Activated CD4-positive, CD25-positive, alpha-beta regulatory T cell treated with anti-CD3 and anti-CD28 coated beads, Interleukin-2, amount 50 U/mL, for 24 hours (primary cell): Measurements from ENCODE around the gene ADGRV1.

Source experiments
- ATAC-seq, 2 donors: fragments of 150-1000 bp; cut with Tn5 transposase; one replicate each; pipeline ENCODE4 v1.10.0; 2021; ENCODE audit warnings: mild to moderate bottlenecking in 1 of 2, moderate library complexity in 1 of 2

ADGRV1 gene

DNA sequence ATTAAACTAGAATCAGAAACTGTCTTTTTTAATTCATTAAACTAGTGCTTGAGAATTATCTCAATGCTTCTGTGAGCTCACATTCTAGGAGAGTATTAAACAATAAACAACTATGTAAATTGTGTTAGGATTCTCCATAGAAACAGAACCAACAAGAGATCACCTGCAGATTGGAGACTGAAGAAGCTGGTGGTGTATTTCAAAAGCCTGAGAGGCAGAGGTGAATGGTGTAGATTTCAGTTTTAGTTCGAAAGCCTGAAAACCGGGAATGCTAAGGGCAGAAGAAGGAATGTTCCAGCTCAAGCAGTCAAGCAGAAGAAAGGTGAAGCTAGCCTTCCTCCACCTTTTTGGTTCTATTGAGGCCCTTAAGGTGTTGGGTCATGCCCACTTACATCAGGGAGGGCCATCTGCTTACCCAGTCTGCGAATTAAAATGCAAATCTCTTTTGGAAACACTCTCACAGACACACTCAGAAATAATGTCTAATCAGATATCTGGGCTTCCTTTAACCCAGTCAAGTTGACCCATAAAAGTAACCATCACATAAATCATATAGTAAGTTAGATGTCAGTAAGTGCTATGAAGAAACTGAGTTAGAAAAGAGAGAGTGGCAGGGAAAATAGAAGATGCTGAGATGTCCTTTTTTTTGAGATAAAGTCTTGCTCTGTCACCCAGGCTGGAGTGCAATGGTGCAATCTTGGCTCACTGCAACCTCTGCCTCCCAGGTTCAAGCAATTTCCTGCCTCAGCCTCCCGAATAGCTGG, 533.1 kb downstream of the ADGRV1 start:
- ATAC-seq: no peak

DNA sequence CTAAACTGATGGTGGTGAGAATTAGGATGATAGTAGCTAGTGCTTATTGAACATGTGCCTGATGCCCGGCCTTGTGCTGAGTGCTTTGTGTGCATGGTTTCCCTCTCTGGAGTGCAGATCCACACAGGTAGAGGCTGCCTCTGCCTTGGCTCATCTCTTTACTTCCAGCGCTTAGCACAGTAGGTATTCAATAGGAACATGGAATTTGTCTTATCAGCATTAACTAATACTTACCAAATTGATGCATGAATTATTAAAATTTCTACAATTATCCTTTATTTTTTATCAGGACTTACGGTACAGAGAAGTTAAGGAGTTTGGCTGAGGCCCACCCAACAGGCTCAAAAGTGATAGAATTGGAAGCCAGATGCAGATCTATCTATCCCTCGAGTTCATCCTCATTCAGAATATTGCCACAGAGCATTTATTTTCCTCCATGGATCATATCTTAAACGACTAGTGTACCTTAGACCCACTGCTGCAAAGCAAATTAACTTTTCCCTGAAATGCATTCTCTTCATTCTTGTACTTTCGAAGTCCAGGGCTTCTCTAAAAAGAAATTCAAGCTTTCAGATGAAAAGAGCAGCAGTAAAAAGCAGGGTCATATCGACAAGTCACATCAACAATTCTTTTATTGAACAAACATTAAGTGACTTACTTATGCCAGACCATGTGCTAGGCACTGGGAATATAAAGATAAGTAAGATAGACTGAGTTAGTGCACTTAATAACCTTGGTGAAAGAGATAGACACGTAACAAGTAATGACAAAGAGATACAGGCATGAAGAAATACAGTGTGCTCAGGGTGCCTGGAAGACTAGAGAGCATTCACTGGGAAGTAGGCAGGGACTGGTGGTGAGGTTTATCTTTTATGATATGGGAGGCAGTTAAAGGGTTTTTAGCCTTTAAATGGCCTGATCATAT, 534.5 kb downstream of the ADGRV1 start:
- no peak for ATAC-seq

DNA sequence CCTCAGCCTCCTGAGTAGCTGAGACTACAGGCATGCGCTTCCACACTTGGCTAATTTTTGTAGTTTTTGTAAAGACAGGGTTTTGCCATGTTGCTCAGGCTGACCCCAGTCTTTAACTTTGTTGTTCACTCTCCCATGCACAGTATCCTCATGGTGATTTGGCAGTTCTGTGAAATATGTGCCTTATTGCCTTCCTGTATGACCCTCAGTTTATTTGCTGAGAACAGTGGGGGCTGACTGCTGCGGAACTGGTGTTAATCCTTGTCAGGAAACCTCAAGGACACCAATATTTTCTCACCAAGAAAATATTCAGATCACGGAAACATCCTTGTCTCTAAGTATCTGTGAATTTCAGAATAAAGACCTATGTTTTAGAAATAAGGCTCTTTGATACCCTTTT, 536.7 kb downstream of the ADGRV1 start:
- ATAC-seq: no peak

DNA sequence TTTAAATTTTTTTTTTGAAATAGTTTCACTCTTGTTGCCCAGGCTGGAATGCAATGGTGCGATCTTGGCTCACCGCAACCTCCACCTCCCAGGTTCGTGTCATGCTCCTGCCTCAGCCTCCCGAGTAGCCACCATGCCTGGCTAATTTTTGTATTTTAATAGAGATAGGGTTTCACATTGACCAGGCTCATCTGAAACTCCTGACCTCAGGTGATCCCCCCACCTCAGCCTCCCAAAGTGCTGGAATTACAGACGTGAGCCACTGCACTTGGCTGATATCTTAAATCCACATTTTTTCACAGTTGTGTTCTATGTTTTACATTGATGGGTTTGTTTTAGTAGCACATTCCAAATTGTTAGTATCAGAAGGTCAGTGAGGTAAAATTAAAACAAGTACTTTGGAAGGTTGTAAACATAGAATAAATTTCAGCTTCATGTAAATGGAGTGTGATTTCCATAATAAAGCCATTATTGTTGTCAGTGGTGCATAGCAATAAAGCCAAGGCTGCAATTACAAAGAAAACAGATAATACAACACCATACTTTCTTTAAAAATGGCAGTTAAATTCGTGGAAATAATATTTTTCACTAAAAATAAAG, 537.3 kb downstream of the ADGRV1 start:
- no peak for ATAC-seq

DNA sequence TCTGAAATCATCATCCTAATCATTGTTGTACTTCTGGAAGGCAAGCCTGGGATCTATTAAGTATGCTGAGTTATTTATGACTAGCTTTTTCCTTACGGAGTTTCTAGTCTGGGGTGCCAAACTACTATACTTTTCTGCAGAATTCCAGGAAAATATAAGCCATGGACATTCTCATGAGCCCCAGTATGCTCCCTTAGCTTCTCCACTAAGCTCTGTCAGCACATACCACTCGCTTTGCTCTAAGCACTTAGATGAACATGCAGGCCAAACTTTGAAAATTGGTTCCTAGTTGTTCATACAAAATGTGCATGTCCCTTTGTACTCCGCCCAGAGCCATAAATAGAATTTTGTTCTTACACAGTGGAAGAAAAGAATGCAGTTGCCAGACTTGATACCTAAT, 539.9 kb downstream of the ADGRV1 start:
- no peak for ATAC-seq

DNA sequence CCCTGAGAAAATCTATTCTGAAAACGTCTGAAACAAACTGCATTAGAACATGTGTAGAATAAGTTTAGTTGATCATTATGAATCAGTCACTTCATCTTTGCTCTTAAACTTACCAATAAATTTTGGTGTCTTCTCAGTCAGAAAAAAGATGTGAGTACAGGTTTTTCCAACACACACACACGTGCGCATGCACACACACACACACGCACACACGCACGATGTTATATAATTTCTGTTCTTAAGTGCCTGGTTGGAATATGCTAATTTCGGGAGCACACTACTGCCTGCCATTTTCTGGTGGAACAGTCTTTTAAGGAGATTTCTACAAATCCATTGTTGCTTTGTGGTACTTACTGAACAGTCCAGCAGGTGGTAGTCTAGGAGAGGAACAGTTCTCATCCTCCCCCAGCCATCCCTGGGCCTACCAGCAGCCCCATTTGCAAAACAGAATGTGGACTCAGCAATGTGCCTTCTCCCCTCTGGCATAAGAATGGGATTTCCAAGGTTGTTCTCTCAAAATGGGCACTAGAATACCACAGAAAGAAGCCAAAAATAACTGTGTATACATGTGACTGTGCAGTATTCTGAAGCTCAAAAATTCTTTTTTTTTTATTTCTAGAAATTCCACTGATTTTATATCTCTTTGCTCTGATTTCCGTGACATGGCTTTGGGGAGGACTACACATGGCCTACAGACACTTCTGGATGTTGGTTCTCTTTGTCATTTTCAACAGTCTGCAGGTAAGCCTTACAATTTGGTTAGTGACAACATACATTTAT, 543.2 kb downstream of the ADGRV1 start:
- peak; percentile 74 to 81 for ATAC-seq

DNA sequence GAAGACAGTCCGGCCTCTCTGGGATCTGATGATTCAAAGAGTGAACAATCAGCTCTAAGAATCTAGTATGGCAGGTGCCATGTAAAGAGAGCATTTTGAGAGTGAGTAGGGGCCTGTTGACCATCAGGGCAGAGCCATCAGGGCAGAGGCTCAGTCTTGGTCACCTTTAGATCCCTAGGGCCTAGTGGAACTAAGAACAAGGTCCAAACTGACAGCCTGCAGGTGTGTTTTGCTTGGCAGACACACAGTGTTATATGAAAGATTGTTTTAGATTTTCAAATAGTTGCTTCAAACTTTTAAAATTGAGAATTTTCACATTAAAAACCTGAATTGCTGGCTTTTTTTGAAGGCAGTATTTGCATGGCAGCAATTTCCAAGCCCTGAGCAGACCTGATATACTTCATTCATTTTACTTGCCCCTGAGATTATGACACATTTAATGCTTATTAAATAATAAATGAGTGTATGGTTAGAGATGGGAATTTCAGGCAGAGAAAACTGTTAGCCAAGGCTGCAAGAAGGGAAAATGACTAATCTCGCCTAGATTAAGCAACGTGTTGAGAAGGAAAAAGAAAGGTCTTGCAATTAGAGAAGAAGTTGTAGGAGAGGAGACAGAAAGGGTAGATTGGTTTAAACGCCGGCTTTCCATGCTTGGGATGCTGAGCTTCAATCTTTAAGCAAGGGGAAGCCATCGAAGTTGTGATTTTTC, 544.9 kb downstream of the ADGRV1 start:
- ATAC-seq: no peak

DNA sequence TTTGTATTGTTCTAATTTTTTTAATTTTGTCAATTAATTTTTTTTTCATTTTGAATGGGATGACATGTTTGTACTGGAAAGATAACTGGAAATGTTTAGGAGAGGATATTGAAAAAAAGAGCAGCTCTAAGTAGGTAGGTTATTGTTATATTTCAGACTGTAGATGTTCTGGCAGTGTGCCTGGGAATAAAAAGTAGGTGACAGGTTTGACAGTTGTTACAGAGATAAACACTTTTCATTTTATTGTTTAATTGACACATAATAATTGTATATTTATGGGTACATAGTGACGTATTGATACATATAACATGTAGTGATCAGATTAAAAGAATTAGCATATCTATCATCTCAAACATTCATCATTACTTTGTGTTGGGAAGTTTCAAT, 545.5 kb downstream of the ADGRV1 start:
- no peak for ATAC-seq

DNA sequence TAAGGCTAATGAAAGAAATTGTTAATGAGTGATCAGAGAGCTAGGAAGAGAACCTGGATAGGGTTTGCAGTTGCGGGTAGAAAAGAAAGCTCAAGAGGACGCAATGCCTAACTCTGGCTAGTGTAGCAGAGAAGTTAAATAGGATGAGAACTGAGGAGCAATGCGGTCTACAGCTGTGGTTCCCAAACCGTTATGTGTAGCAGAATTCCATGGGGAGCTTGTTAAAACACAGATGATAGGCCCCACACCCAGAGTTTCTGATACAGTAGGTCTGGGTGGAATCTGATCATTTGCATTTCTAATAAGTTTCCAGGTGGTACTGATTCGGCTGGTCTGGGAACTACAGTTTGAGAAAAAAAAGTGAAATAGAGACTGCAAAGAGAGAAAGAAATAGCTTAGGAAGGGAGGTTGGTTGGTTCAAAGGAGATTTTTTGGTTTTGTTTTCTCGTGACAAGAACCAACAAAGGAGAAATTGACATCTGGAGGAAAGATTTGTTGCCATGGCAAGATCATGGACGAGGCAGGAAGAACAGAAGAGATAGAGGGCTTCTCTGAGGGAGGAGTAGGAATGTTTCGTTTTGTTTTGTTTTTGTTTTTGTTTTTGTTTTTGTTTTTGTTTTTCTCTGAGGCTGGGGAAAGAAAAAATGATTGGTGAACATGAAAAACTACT, 548.4 kb downstream of the ADGRV1 start:
- no peak for ATAC-seq

DNA sequence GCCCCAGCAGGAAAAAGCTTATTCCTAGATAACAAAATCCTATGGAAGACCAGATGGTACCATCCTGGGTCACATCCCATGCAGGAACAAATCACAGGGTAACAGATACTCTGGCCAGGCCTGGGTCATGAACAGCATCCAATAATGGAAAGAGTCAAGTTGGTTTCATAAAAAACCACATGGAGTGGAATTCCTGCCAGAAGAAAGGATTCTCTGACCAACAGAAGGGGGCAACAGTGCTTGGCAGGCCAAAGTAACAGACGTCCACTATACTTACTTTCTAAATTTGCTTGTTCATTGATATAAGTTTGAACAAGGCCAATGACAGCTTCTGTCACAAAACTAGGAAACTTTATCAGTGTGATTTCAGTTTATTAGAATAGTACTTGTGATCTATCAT, 551.0 kb downstream of the ADGRV1 start:
- ATAC-seq: no peak

DNA sequence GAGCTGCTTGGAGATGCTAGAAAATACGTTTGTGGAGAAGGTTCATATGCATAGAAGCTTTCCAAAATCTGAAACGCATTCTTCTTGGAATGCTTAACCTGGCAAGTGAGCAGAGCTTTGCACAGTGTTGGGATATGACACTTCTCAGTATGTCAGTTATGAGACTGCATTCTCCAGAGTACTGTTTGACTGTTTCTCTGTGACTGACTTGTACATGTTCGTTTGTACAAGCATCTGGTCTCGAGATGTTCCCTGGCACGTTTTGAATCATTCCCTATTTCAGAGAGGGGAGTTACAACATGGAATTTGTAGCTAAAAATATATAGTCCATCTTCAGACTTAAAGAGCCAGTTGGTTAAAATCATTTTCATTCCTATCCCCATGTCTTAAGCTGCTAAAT, 552.1 kb downstream of the ADGRV1 start:
- no peak for ATAC-seq

DNA sequence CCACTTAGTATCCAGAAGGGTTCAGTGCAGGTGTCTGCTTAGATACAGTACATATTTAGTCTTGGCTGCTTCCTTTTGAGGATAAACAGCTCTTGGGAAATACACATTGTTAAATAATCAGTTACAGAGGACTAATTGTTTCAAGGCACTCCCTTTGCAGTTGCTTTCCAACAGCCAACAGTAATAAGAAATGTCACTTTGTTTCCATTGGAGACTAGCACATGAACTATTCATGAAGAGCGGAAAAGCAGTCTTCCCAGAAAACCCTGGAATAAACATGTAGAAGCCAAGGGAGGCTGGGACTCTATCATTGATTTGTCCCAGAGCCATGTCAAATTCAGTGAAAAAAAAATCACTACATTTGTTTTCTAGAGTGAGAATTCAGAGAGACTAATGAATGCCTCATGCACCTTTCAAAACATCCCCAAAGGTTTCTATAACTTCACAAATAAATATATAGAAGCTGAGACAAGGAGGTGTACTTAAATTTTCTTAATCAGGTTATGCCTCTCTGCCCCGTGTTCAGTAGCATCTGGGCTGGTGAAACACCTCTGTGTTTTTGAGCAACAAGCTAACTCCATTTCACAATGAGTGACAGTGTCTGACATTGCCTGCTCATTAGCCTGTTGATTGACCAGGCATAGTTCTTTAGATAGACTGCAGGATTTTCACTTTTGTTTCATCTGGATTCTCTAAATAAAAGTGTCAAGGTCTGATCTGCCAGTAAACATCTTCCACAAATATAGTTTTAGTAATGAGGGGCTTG, 553.1 kb downstream of the ADGRV1 start:
- no peak for ATAC-seq

DNA sequence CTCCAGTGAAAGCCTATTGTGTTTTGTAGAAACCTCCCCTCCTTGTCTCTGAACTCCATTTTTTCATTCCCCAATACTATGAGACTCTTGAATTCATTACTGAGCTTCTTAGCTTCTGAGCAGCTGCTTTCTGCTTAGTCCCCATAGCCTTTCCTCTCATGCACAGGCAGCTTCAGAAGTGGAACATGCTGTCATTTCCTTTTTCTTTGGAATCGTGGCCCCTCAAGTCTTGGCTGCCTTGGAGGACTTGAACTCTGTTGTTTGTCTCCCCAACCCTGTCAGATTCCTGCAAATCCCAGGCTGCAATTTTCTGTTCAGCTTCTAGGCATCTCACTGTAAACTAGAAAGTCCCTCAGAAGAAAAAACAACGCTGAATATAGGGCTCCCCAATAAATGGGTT, 556.1 kb downstream of the ADGRV1 start:
- ATAC-seq: no peak

DNA sequence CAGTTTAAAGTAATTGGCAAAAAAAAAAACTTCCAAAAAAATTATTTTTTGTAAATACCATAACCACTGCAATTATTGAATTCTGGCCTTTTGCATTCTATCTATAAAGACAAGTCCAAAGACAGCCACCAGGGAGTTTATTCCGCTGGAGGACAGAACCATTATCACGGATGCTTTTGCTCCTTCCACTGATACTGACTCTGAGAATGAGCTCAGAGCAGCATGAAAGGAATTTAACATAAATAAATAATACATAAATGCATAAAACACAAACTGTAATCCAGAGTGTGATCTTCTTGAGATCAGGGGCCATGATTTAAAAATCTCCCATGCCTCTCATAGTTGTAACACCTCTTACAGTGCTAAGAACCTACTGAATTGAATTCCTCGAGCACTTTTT, 559.8 kb downstream of the ADGRV1 start:
- ATAC-seq: no peak

DNA sequence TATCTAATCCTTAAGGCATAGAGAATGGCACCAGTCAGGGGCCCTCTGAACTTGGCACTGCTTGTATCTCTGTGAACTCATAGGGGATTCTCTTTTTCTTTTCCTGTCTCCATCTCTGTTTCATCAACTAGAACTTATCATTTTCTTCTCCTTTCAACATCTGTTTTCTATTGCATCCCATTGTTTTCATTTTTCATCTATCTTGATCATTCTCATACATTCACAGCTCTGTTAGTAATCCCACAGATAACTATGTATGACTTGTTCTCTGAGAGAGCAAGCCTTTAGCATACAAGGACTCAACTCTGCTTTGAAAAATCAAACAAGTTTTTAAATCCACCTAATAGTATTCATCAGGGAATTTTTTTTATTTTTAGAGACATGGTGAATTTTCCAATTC, 560.2 kb downstream of the ADGRV1 start:
- ATAC-seq: no peak

DNA sequence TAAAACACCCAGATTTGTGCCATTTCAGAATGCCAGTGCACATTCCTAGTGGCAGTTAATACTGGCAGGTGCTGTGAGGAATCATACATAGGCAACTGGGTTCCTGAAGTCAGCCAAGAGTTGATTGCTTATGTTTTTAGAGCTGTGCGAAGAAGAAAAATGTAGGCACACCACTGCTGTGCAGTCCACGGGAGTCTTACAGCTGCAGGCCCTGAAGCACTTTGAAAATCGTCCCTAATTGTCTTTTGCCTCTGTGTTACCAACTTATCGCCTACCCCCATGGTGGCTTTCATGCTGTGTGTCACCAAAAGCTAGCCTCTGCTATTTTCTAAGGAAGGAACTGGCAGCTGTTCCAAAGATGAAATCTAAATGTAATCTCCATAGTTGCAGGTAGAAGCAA, 560.6 kb downstream of the ADGRV1 start:
- ATAC-seq: no peak

DNA sequence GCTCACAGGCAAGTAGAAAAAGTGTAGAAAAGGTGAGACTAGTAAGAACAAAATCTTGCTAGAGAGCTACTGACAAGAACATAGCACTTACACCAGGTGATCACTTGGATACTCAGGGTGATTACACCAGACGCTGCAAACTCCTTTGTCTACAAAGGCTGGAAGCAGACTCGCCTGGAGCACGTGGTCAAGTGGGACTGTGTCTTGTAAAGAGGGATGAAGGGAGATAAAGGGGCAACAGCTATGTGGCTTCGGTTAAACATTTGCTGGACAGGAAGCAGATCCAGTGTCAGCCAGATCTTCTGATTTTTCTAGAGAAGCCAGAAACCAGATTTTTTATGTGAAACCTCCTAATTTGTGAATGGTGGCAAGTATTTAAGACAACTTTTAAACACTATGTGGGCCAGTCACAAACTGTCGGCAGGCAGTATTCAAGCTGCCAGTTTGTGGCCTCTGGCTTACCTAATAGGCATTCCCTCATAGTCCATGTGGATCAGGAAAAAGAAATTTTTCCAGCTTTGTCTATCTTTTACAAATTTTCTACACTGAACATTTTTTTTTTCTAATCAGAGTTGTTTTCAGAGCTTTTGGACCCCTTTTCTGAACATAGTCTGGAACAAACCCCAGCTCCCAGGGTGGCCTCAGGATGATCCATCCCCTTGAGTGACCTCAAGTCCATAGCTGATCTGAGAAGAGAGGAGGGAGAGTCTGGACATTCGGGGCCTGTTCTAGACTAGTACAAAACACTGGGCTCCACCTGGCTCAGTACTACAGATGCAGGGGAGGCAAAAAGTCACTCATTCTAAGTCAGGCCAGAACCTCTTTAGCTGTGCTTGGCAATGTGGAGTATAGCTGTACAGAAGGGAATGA, 561.6 kb downstream of the ADGRV1 start:
- ATAC-seq: no peak

DNA sequence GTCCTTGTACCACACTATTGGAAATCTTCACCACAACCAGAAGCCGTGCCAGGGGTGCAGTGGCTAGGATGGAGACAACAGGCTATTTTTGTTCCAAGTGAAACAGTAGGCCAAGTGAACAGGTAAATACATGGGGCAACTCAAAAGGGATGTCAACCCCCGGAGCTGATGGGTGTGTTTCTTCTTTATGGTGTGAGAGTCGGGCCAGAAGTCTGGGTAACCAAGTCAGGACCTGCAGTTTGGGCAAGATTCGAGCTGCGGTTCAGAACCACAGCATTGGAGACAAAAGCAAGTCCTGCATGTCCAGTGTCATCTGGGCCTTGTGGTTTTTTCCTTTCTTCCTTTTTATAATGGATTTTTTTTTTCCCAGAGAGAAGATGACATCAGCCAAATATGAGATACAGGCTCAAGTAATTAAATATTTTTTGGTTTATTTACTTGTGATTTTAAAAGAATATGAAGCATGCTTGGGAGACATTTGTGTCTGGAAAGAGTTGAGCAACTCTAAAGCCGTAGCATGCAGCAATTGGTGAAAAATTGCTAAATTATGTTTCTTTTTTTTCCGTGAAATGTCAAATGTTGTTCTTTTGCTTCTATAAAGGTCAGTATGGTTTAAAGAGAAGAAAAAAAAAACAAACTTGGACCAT, 562.9 kb downstream of the ADGRV1 start:
- no peak for ATAC-seq

DNA sequence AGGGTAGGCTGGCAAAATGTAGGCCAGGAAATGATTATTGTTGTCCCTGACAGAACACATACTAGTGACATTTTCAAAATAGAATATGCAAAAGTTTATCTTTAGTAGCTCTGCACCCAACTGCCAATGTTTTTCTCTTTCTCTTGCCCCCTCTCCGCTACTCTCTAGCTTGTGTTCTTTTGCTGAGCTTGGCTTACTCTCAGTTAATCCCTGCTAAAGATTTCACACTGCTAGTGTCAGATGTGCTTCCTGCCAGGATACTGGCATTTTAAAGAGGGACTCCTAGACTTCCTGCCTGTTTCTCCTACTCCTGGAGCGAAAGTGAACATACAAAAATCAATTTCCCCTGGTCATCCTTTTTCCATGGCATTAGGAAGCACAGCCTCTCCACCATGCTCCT, 564.1 kb downstream of the ADGRV1 start:
- ATAC-seq: no peak
